ENCODE results near the gene BCL7A.

DNA sequence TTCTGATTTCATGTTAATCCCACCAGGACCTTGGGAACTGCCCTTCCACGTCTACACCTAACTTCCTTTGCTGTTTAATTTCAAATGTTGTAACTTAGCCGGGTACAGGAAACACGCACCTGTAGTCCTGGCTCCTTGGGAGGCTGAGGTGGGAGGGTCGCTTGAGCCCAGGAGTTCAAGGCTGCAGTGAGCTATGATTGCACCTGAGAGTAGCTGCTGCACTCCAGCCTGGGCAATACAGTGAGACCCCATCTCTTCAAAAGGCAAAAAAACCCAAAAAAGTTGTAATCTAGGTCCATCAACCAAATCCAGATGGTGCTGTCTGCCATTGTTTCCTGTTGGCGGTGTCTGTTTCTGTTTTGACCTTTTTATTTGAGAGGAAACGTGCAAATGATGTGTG, 14.5 kb downstream of the BCL7A start:
- TF ChIP-seq, protein P1, sequence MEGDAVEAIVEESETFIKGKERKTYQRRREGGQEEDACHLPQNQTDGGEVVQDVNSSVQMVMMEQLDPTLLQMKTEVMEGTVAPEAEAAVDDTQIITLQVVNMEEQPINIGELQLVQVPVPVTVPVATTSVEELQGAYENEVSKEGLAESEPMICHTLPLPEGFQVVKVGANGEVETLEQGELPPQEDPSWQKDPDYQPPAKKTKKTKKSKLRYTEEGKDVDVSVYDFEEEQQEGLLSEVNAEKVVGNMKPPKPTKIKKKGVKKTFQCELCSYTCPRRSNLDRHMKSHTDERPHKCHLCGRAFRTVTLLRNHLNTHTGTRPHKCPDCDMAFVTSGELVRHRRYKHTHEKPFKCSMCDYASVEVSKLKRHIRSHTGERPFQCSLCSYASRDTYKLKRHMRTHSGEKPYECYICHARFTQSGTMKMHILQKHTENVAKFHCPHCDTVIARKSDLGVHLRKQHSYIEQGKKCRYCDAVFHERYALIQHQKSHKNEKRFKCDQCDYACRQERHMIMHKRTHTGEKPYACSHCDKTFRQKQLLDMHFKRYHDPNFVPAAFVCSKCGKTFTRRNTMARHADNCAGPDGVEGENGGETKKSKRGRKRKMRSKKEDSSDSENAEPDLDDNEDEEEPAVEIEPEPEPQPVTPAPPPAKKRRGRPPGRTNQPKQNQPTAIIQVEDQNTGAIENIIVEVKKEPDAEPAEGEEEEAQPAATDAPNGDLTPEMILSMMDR (IDR thresholded peaks at IDR 0.05; ENCODE audit: poor library complexity, severe bottlenecking), result no peak
- no peak for TF ChIP-seq POLR2AphosphoS5 (IDR thresholded peaks at IDR 0.05)
- TF ChIP-seq, protein P2, sequence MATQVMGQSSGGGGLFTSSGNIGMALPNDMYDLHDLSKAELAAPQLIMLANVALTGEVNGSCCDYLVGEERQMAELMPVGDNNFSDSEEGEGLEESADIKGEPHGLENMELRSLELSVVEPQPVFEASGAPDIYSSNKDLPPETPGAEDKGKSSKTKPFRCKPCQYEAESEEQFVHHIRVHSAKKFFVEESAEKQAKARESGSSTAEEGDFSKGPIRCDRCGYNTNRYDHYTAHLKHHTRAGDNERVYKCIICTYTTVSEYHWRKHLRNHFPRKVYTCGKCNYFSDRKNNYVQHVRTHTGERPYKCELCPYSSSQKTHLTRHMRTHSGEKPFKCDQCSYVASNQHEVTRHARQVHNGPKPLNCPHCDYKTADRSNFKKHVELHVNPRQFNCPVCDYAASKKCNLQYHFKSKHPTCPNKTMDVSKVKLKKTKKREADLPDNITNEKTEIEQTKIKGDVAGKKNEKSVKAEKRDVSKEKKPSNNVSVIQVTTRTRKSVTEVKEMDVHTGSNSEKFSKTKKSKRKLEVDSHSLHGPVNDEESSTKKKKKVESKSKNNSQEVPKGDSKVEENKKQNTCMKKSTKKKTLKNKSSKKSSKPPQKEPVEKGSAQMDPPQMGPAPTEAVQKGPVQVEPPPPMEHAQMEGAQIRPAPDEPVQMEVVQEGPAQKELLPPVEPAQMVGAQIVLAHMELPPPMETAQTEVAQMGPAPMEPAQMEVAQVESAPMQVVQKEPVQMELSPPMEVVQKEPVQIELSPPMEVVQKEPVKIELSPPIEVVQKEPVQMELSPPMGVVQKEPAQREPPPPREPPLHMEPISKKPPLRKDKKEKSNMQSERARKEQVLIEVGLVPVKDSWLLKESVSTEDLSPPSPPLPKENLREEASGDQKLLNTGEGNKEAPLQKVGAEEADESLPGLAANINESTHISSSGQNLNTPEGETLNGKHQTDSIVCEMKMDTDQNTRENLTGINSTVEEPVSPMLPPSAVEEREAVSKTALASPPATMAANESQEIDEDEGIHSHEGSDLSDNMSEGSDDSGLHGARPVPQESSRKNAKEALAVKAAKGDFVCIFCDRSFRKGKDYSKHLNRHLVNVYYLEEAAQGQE (IDR thresholded peaks at IDR 0.05; ENCODE audit: borderline replicate concordance), result no peak
- no peak for TF ChIP-seq TAF1 (IDR thresholded peaks at IDR 0.05; ENCODE audit: low read depth)
- no peak for TF ChIP-seq RAD21 (conservative IDR thresholded peaks at IDR 0.05)
- no peak for TF ChIP-seq MXI1 (conservative IDR thresholded peaks at IDR 0.05; ENCODE audit: poor library complexity, severe bottlenecking)
- TF ChIP-seq EZH2 (IDR thresholded peaks at IDR 0.05; ENCODE audit: borderline replicate concordance, insufficient read depth, low read length, poor library complexity, severe bottlenecking), result no peak
- no peak for TF ChIP-seq EP300 (conservative IDR thresholded peaks at IDR 0.05; ENCODE audit: poor library complexity, severe bottlenecking)
